ENCODE results near the gene NIPAL1.

The NIPAL1 gene

GRCh38 chr4:48065587-48066052 lies 49.0 kb downstream of the NIPAL1 start:
- no peak for DNase-seq (ENCODE audit: low read depth)

- no peak for DNase-seq (ENCODE audit: low read depth)
These were observed 51.0 kb downstream of the NIPAL1 start for GRCh38 chr4:48067536-48067935.

GRCh38 chr4:48068182-48068581 lies 51.6 kb downstream of the NIPAL1 start:
- DNase-seq (ENCODE audit: low read depth): no peak

- DNase-seq (ENCODE audit: low read depth): no peak
These were observed 52.5 kb downstream of the NIPAL1 start for GRCh38 chr4:48069026-48069425.

- no peak for DNase-seq (ENCODE audit: low read depth)
These were observed 54.6 kb downstream of the NIPAL1 start for GRCh38 chr4:48071191-48071590.

GRCh38 chr4:48073567-48074103 lies 57.1 kb downstream of the NIPAL1 start:
- no peak for DNase-seq (ENCODE audit: low read depth)

- DNase-seq (ENCODE audit: low read depth): no peak
These were observed 58.1 kb downstream of the NIPAL1 start for GRCh38 chr4:48074657-48075056.

- DNase-seq (ENCODE audit: low read depth): no peak
These were observed 61.9 kb downstream of the NIPAL1 start for GRCh38 chr4:48078425-48078824.

- DNase-seq (ENCODE audit: low read depth): no peak
These were observed 62.5 kb downstream of the NIPAL1 start for GRCh38 chr4:48078862-48079655.

- peak; percentile 62 for DNase-seq (ENCODE audit: low read depth)
These were observed 63.4 kb downstream of the NIPAL1 start for GRCh38 chr4:48079972-48080391.

GRCh38 chr4:48081196-48081595 lies 64.6 kb downstream of the NIPAL1 start:
- DNase-seq (ENCODE audit: low read depth): no peak

GRCh38 chr4:48082956-48083355 lies 66.4 kb downstream of the NIPAL1 start:
- DNase-seq (ENCODE audit: low read depth): no peak

- DNase-seq (ENCODE audit: low read depth): no peak
These were observed 69.4 kb downstream of the NIPAL1 start for GRCh38 chr4:48085821-48086589.
